HG02852 (cell line): ENCODE measurements around the gene CABP1.
"Not testable (repeated sequence)": the region's sequence is repeated elsewhere in the genome, so short reads cannot be mapped to it uniquely, and the experiment has no call there.

ENCODE experiments used
- ATAC-seq: cut with Tn5 transposase; IDR thresholded peaks from one replicate; pipeline ENCODE4 v1.9.1; 2021; ENCODE audit warnings: mild to moderate bottlenecking, moderate library complexity; ENCODE audit not compliant: unreplicated experiment

The CABP1 gene

DNA sequence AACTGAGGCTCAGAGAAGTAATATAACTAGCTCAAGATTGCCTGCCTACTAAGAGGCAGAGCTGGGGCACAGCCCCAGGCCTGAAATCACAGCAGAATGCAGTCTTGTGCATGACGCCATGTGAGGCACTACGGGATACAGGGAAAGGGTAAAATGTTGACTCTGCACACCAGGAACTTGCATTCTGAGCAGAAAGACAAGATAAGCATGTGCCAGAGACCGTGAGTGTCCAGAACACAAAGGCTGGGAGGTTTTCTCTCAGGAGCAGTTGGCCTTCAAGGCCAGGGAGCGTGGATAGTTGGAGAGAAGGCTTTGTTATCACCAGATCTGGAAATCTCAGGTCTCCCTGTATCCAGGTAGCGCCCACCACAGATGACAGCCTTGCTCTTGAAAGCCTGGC lies 23.3 kb downstream of the CABP1 start:
- ATAC-seq: no peak

DNA sequence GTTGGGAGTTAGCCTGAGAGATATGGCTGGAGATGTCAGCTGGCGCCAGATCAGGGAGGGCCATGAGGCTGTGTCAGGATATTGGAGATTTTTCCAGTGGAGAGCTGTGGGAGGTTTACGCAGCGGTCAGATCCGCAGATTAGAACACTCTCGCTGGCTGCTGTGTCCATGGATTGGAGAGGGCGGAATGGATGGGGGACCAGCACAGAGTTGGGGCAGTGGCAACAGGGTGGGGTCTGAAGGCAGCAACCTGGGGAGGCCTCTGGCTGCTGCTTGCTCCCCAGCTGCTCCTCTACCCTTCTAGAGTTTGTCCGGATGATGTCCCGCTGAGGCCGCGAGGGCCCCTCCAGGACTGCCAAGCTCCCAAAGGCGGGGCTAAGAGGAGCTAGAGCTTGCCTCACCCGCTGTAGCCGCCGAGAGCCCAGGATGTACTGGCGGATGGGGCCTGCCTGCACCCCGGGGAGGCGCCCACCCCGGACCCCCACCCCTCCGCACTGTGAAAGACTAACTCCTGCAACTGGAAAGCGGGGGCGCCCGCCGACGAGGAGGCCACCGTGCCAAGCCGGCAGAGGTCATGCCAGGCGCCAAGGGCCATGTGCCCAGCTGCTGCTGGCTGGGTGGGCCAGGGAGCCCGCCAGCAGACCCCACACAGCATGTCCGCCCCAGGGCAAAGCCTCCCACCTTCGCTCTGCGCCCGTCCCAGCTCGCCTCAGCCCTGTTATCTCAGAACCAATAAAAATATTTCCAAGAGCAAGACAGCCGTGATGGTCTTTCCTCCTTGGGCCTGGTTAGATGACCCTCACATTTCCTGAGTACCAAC lies 26.4 kb downstream of the CABP1 start:
- no peak for ATAC-seq

DNA sequence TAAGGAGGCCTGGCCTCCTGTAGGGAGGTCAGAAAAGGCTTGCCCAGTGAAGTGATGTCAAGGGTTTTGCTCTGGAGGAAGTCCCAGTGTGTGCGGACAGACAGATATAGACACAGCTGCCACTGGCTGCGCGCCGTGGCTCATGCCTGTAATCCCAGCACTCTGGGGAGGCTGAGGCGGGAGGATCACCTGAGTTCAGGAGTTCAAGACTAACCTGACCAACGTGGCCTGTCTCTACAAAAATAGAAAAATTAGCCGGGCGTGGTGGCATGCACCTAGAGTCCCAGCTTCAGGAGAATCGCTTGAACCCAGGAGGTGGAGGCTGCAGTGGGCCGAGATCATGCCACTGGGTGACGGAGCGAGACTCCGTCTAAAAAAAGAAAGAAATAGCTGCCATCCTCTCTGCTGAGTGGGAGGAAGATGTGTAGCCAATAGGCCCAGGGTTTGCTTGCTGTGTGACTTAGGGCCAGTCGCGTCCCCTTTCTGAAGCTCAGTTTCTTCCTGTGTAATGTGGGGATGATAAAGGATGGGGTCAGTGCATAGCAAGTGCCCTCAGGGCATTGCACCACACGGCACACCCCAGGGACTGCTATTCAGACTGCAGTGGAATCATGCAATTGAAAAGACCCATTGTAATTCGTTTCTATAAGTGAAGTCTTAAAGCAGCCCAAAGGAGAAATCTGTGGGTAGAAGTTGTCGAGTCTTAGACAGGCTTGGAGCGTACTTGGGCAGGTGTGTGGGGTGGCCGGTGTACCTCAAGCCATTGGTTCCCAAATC lies 27.9 kb downstream of the CABP1 start:
- no peak for ATAC-seq

DNA sequence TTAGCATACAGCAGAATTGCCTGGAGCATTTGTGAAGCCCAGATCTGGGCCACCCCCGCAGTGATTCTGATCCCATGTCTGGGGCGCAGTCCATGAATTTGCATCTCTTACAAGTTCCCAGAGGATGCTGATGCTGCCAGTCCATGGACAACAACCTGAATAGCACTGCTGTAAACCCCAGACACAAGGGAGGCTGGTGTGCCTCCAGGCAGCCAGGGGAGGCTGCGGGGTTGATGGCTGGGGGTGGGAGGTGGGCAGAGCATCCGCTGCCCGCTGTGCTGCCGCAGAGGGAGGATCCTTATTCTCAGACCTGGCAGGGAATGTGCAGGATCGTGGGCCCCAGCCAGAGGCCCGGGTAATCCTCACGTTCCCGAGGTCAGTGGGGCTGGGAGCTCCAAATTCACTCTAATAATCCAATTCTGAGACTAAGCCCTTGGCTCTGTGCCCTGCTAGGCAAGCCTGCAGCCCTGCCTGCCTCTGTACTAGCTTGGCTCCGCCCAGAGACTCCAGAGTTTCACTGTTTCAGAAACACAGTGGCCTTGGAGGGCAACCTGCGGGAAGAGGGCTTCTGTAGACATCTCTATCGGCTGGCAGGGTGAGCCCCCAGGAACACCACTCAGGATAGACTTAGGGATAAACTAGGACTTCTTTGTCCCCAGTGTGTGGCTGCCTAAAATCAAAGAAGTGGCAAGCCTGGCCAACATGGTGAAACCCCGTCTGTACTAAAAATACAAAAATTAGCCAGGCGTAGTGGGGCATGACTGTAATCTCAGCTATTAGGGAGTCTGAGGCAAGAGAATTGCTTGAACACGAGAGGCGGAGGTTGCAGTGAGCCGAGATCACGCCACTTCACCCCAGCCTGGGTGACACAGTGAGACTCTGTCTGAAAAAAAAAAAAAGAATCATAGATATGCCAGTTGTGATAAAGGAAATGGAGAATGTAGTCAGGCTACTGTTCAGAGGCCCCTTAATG lies 28.7 kb downstream of the CABP1 start:
- ATAC-seq: peak; percentile 65

DNA sequence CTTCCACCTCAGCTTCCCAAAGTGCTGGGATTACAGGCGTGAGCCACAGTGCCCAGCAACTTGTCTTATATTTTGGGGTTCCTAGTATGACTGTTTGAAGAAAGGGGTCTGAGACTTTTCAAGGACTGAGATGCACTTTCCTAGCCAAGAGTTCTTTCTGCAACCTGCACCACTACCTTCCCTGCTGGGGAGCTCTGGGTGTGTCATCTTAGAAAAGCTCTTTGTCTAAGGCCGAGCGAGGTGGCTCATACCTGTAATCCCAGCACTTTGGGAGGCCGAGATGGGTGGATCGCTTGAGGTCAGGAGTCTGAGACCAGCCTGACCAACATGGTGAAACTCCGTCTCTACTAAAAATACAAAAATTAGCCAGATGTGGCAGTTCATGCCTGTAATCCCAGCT lies 29.8 kb downstream of the CABP1 start:
- not testable (repeated sequence) for ATAC-seq

DNA sequence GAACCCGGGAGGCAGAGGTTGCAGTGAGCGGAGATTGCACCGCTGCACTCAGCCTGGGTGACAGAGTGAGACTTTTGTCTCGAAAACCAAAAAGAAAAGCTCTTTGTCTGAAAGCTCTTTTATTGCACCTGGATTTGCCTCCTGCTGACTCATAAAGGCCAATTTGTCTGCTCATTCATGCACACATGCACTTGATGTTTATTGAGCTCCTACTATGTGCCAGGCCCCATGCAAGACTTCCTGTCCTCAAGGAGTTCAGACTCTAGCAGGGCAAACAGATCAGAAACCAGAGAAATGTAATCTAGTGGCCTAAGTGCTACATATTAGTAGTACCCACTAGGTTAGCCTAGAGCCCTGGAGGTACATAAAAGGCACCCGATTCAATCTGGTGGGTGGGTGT lies 30.2 kb downstream of the CABP1 start:
- ATAC-seq: no peak

DNA sequence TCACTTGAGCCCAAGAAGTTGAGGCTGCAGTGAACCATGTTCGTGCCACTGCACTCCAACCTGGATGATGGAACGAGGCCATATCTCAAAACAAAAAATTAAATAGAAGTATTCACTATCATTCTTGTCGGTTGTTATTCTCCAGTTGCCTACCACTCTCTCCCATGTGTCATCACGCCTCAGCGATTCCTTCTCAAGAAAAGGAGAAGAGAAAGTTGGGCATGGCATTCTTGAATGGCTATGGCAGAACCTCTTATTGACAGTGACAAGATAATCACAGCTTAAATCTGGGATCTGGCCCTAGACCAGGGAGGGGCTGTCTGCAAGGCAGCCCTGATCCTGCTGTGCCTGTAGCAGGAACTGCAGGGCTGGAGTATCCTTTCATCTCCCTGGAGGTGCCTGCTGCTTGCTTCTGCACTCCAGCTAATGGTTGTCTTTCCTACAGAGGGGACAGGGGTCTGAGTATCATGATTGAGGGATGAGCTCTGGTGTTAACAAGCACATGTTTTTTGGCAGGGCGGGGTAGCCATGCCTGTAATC lies 33.7 kb downstream of the CABP1 start:
- ATAC-seq: no peak

DNA sequence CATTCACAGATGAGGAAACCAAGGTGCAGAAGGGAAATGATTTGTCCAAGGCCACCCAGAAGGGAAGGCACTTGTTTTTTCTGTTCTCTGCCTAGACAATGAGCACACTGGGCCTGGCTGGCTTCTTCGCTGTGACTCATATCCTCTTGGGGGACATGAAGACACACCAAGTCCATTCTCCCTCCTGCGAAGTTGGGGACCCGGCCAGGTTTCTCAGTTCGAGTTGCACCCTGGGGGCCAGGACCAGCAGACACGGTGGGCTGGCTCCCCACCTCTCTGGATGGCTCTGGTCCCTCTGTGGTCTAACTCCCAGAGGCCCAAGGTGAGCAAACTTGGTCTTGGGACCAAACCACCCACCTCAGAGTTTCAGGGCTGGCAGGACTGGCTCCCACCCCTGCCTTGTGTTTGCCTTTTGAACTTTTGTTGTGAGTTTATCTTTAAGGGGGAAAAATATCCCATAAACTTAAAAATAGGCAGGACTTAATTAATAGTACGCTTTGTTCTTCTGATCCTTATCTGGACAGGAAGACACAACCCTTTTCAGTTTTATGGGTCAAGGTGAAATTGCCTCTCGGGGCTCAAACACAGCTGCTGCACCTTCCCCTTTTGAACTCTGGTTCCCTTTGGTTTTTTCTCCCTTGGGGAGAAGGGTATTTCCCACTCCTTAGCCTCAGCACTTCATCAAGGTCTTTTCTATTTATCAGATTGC lies 37.5 kb downstream of the CABP1 start:
- ATAC-seq: no peak

DNA sequence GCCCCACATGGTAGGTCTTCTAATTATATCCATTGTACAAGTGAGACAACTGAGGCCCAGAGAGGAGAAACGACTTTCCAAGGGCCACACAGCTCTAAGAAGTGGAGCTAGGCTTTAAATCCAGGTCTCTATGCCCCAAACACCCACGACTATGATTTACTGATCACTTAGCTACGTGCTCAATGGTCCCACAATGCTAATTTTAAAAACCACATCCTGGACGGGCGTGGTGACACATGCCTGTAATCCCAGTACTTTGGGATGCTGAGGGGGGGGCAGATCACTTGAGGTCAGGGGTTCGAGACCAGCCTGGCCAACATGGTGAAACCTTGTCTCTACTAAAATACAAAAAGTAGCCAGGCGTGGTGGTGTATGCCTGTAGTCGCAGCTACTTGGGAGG lies 38.1 kb downstream of the CABP1 start:
- ATAC-seq: no peak

DNA sequence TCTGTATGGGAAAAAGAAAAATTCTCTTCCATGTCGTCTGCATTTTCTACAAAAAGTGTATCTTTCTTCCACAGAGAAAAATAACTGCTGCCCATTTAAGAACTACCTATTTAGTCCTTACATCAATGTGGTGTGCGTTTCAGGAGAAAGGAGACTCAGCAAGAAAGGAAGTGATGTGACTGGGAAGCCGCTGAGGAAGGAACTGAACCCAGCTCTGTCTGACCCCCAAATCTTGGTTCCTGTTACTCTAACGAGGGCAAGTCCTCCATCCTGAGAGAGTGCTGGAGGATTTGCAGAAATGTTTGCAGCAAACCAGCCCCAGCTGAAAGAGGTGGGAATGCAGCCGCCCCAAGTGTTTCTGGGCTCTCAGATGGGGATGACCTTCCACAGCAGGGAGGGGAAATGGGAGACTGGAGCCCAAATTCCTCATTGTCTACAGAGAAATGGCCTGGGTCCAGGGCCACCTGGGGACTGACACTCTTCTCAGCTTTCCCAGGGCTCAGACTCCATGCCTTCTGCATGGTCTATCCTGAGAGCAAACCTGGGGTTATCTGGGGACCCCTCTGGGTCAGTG lies 39.8 kb downstream of the CABP1 start:
- no peak for ATAC-seq

DNA sequence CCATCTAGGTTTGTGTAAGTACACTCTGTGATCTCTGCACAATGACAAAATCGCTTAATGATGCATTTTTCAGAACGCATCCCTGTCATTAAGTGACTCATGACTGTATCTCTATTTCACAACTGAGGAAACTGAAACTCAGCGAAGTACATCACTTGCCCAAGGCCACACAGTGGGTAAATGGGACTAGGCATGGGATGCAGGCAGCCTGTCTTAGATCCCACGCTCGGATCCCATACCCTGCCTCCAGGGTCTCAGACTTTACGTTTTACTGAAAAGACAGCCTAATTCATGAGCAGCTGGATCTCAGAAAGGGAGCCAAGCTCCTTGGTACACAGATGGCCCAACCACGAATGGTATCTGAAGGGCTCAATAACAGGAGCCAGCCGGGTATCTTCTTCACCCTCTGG lies 44.1 kb downstream of the CABP1 start:
- ATAC-seq: no peak

DNA sequence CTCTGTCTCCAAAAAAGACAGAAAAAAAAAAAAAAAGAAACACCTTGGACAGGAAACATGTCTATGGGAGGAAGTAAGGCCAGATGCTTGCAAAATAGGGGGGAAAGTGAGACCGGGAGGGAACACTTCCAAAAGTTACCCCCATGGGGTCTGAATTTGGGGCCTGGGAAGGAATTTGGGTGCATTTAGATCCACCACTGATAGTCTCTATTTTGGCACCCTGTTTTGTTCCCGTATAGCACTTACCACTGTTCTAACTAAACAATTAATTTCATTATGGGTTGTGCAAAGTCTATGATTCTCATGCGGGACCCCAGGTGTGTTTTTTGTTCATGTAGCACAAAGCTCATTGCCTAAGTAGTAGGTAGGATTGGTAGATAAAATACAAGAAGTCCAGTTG lies 45.1 kb downstream of the CABP1 start:
- no peak for ATAC-seq

DNA sequence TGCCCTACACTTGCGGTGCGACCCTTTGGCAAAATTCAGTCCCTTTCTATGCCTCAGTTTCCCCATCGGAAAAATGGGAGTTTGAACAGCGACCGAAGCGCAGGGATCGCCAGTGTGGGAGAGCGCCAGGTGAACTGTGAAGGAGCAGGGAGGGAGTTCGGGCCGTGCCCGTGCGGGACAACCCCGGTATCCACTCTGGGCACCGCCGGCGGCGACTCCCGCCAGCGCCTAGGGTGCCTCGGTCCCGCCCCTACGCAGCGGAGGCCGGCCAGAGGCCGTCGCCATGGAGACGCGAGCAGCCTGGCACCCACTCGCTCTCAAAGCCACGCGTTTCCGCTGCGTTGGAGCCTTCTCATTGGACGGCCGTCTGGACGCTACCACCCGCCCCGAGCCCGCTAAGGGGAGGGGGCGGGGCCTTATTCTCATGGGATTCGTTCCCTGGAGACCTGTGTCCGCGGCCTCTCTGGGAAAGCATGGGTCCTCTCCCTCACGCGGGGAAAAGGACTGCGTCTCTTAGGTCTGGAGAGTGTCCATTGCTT lies 45.8 kb downstream of the CABP1 start:
- ATAC-seq: peak; percentile 71

DNA sequence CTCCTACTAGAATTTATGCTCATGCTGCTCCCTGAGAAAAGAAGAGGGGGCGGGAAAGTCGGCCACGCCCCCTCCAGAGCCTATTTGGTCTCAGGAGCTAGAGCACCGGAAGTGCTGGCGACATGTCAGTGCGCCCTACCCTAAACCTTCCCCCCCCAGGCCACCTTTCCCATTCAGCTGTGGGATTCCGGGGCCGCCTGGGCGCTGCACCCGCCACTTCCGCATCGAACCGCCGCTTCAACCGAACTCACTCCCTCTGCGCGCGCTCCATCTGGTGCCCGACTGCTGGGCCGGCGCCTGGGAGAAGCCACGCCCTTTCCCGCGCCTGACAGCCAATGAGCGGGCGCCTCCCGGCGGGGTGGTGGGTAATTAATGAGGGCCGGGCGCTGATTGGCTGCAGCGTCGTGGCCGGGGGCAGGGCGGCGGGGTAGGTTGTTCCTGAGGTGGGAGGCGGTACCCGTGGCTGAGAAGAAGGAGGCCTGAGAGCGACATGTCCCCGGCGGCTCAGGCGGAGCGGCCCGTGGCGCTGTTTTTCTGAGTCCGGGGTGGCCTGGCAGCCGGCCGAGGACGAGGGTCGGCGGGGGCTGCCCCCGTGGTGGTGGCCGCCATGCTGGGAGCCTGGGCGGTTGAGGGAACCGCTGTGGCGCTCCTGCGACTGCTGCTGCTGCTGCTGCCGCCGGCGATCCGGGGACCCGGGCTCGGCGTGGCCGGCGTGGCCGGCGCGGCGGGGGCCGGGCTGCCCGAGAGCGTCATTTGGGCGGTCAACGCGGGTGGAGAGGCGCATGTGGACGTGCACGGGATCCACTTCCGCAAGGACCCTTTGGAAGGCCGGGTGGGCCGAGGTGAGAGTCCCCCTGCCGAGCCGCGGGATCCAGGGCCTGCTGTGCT lies 46.5 kb downstream of the CABP1 start, which contains the start of gene MLEC:
Gene MLEC, plus strand, starts transcription at position 460 of the 888 bp plus-strand sequence. Its CDS starts 148 bp downstream, at position 608.
- peak; percentile 71 for ATAC-seq

DNA sequence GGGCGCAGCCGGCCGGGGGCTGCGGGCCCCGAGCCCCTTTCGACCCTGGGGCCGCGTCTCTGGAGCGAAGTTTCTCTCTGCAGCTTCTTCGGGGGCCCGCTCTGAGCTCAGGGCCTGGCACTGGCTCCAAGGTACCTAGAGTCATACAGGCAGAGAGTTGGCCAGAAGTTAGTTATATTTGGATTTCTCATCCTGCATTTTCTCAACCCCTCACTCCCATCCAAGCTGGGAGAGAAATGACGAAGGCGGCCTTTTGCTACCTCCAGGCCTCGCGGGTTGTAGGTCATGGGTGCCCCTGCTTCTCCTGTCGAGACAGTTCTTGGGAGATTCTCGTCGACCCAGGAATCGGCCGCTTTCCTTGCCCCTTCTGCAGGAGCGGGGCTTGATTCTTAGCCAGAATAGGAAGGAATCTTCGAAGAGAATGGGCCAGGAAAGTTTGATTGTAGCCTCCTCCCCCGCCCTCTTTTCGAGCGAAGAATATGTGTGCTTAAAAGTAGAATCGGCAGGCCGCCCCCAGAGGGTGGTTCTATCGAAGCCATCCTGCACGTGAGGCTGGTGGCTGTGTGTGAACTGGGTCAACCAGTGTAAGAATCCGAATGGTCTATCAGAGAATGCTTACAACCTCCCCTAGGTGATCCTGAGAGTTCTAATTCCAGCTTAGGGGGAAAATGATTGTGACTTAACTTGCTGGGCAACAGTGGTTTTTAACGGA lies 47.3 kb downstream of the CABP1 start:
- ATAC-seq: no peak

DNA sequence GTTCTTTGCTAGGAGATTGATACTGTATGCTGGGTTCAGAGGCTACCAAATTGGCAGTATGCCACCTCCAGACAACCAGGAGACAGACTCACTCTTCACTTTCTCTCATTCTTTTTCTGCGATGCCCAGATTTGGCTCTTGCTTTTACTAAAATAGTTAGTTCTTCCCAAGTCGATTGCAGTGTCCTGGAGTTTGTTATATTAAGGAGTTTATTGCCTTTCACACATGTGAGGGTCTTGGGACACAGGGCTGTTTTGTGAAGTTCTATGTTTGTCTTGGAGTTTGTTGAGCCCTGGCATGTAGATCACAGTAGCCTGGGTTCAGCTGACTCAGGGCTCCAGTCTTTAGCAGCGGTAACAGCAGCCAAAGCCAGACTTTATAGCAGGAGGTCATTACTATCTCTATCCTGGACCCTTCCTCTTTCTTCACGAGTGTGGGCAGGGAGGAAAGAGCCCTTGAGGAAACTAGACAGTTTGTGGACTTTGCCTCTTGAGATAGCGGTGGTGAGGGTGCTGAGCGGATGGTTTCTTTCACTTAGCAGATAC lies 48.2 kb downstream of the CABP1 start:
- no peak for ATAC-seq

DNA sequence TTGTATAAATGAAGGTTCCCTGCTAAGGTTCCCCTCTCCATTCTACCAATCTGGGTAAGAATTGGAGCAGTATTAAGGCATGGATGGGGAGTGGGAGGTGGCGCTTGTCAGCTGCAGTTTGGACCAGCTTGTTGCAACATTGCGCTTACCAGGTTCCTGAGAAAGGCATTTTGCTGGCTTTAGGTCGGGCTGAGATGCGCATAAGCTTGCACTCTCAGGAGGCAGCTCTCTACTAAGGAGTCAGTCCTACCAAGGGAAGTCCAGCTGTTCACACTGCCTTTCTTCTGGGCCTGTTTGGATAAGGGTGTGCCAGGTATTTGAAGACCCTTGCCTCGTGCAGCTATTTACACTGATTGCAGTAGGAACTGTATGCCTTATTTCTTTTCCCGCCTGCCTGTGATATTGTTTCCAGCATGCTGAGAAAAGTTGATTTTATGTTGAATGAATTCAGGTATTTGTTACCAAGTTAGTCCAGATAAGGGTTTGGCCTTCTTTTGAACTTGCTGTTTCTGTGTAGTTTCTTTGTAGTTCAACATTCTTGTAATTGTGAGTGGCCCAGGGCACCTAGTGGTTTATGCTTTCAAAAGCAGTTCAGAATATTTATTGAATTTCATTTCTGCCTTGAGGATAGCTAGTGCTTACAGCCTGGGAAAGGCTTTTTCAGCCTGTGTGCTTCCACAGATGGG lies 49.1 kb downstream of the CABP1 start:
- ATAC-seq: no peak
